Stomach (tissue), 9 donors: ENCODE data around the gene ALK. TPM values are rescaled to one million over a fixed set of nuclear protein-coding genes. Genes with fewer than 3 reads are reported as not detected.

ENCODE experiments used
- DNase-seq, 2 donors: peaks; one replicate each; pipeline versions ENCODE4 v3.0.0 to v3.0.0-alpha.2; 2013 to 2019
- H3K27ac ChIP-seq, 5 donors: fragments of 200-600 bp in 4 of 5; sonication (generic) in 4 of 5; one replicate each; pipeline ENCODE4 v1.5.1; 2013 to 2019; ENCODE audit warnings: mild to moderate bottlenecking in 1 of 5, moderate library complexity in 1 of 5
- H3K27me3 ChIP-seq, 3 donors: fragments of 200-600 bp; sonication (generic); one replicate each; pipeline ENCODE4 v1.5.1; 2017 to 2019; ENCODE audit warnings: mixed run types in 1 of 3
- H3K36me3 ChIP-seq, 4 donors: fragments of 200-600 bp; sonication (generic); 1 replicate in 3 of 4; 2 replicates in 1 of 4; pipeline ENCODE4 v1.5.1; 2016 to 2019
- H3K4me1 ChIP-seq, 4 donors: fragments of 200-600 bp; sonication (generic); one replicate each; pipeline ENCODE4 v1.5.1; 2016 to 2019
- H3K4me3 ChIP-seq, 4 donors: fragments of 200-600 bp; sonication (generic) in 3 of 4; one replicate each; pipeline ENCODE4 v1.5.1; 2016 to 2019; ENCODE audit warnings: mild to moderate bottlenecking in 1 of 4
- H3K9me3 ChIP-seq, 4 donors: fragments of 200-600 bp; sonication (generic); one replicate each; pipeline ENCODE4 v1.5.1; 2016 to 2019
- EP300 ChIP-seq: sonication (generic); formaldehyde crosslinking; IDR thresholded peaks from one replicate; pipeline ENCODE4 v1.6.1; 2017; ENCODE audit warnings: antibody characterized with exemption
- POLR2A ChIP-seq, 4 donors: fragments of 450-650 bp; IDR thresholded peaks; one replicate each; pipeline ENCODE4 v1.6.1; 2016; ENCODE audit warnings: antibody characterized with exemption in 4 of 4, control low read depth in 2 of 4, mild to moderate bottlenecking in 1 of 4, moderate library complexity in 1 of 4
- POLR2AphosphoS5 ChIP-seq, 3 donors: sonication (generic); formaldehyde crosslinking; IDR thresholded peaks; one replicate each; pipeline ENCODE4 v1.6.1; 2016; ENCODE audit warnings: antibody characterized with exemption in 3 of 3
- WGBS, 5 donors: extraction: QIAGEN DNeasy Blood & Tissue Kit in 3 of 5; methylation state at CpG; one replicate each; pipeline versions ENCODE4 v1.1.5 to v1.1.7; 2013 to 2018; 5-methylcytosine and 5-hydroxymethylcytosine counted together
- intact Hi-C: fragments of 100-400 bp; cut with DNase I; formaldehyde crosslinking; loops from one replicate; pipeline ENCODE4 v1.15.1; 2023; ENCODE audit warnings: low total_unique reads
- polyA plus RNA-seq, 3 donors: library from polyadenylated mRNA; stranded (reverse); fragments of 200-250 nt; gene quantifications; one replicate each; pipeline ENCODE4 v1.2.3, GENCODE V29; 2013
- total RNA-seq, 5 donors: library from RNA; depleted of rRNA; stranded (reverse); fragments of >200 nt; gene quantifications; one replicate each; pipeline versions ENCODE4 v1.1.0 to v1.2.3, GENCODE V29; 2014 to 2016
- TF ChIP-seq, protein P1 (sequence below), 7 experiments: fragments of 450-650 bp in 4 of 7; fragments of 200-600 bp in 3 of 7; sonication (generic) in 3 of 7; IDR thresholded peaks; one replicate each; pipeline ENCODE4 v1.5.1; 2016 to 2019; ENCODE audit warnings: antibody characterized with exemption in 7 of 7, control low read depth in 2 of 7, mild to moderate bottlenecking in 1 of 7
- donor health status: healthy with polysubstance abuse.
- donor health status: Bipolar disorder and iron deficiency.
- donor health status: healthy.

Gene ALK
- total and polyA plus RNA-seq, 8 donors: 0.13 to 0.92 TPM; not detected in 6

DNA sequence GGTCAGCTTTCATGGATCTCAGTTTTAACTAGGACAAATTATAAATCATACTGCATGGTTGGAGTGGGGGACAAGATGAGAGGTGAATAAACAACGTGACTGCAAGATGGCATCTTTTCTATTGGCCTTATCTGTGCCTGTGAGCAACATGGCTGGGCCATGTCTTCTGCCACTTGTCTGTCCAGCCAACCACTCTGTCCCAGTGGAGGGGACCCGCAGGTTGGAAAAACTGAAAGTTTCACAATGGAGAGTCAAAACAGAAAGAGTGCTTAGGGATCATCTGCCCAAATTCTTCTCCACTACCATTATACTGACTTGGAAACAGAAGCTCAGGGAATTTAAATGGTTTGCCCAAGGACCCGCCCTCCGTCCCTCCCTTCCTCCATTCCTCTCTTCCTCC, 104.1 kb downstream of the ALK start:
- DNase-seq: no peak
- no peaks in the 10 kb centered on the region for H3K9me3 ChIP-seq
- no peak overlapping the region for H3K4me3 ChIP-seq
- no peaks in the 10 kb centered on the region for H3K36me3 ChIP-seq
- H3K4me1 ChIP-seq: peaks cover 0 to 16% (median 0%) of the 10 kb centered on the region in 4 donors
- TF ChIP-seq EP300 (no peak), POLR2AphosphoS5 (IDR thresholded peaks at IDR 0.05) (no peak), POLR2A (IDR thresholded peaks at IDR 0.05) (no peak)
- TF ChIP-seq, protein P1, sequence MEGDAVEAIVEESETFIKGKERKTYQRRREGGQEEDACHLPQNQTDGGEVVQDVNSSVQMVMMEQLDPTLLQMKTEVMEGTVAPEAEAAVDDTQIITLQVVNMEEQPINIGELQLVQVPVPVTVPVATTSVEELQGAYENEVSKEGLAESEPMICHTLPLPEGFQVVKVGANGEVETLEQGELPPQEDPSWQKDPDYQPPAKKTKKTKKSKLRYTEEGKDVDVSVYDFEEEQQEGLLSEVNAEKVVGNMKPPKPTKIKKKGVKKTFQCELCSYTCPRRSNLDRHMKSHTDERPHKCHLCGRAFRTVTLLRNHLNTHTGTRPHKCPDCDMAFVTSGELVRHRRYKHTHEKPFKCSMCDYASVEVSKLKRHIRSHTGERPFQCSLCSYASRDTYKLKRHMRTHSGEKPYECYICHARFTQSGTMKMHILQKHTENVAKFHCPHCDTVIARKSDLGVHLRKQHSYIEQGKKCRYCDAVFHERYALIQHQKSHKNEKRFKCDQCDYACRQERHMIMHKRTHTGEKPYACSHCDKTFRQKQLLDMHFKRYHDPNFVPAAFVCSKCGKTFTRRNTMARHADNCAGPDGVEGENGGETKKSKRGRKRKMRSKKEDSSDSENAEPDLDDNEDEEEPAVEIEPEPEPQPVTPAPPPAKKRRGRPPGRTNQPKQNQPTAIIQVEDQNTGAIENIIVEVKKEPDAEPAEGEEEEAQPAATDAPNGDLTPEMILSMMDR (IDR thresholded peaks at IDR 0.05): no peak
- H3K27me3 ChIP-seq: no peaks in the 10 kb centered on the region
- 71 to 88% (median 78%) methylated on average over 4 of the region's 4 CpGs for WGBS, 5 donors
- intact Hi-C loops: no loop called here
- H3K27ac ChIP-seq: peak overlapping the region in 4 of 5 donors; percentile 10 to 57 (median 34)

GRCh38 chr2:29816651-29817050, 104.7 kb downstream of the ALK start:
- Histone ChIP-seq H3K27me3 (no peaks in the 10 kb centered on the region), H3K9me3 (no peaks in the 10 kb centered on the region), H3K4me1 (peaks cover 0 to 16% (median 0%) of the 10 kb centered on the region in 4 donors), H3K36me3 (no peaks in the 10 kb centered on the region), H3K4me3 (no peak overlapping the region), H3K27ac (no peak overlapping the region)
- TF ChIP-seq, protein P1 (IDR thresholded peaks at IDR 0.05): no peak
- TF ChIP-seq EP300: no peak
- intact Hi-C loops: no loop called here
- 46 to 74% (median 69%) methylated on average over 4 of the region's 4 CpGs for WGBS, 5 donors
- no peak for DNase-seq

DNA sequence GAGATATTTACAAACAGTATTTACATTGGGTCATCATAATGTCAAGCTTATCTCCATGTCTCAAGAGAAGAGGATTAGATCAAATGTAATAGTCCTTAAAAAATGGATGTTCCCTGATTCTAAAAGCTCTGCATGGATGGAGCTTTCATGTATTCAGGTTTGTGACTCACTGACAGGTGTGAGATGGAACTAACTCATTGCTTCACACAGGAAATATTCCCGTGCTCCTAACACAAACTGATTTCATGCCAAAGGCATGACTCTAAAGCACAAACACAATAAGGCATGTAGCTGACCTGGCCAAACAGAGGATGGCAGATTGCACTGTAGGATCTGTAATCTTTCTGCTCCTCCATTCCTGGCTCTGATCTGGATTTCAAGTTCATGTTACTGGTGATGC, 110.0 kb downstream of the ALK start:
- no peaks in the 10 kb centered on the region for H3K9me3 ChIP-seq
- no peak for DNase-seq
- TF ChIP-seq, protein P1 (IDR thresholded peaks at IDR 0.05): no peak
- TF ChIP-seq POLR2AphosphoS5 (IDR thresholded peaks at IDR 0.05) (no peak), EP300 (no peak), POLR2A (IDR thresholded peaks at IDR 0.05) (no peak)
- no peak overlapping the region for H3K4me3 ChIP-seq
- intact Hi-C loops: no loop called here
- 11 to 46% (median 21%) methylated on average over 1 of the region's 1 CpG for WGBS, 5 donors
- no peaks in the 10 kb centered on the region for H3K27me3 ChIP-seq
- peaks cover 0 to 10% (median 0%) of the 10 kb centered on the region in 4 donors for H3K4me1 ChIP-seq
- no peak overlapping the region for H3K27ac ChIP-seq
- no peaks in the 10 kb centered on the region for H3K36me3 ChIP-seq

GRCh38 chr2:29810956-29811355, 110.4 kb downstream of the ALK start:
- H3K4me3 ChIP-seq: no peak overlapping the region
- intact Hi-C loops: no loop called here
- H3K4me1 ChIP-seq: peaks cover 0 to 6% (median 0%) of the 10 kb centered on the region in 4 donors
- WGBS, 5 donors: 24 to 44% (median 39%) methylated on average over 4 to 5 of the region's 5 CpGs
- no peaks in the 10 kb centered on the region for H3K27me3 ChIP-seq
- no peaks in the 10 kb centered on the region for H3K9me3 ChIP-seq
- no peak for DNase-seq
- no peak for TF ChIP-seq POLR2AphosphoS5 (IDR thresholded peaks at IDR 0.05)
- no peak for TF ChIP-seq POLR2A (IDR thresholded peaks at IDR 0.05)
- TF ChIP-seq EP300: no peak
- TF ChIP-seq, protein P1 (IDR thresholded peaks at IDR 0.05): no peak
- H3K36me3 ChIP-seq: no peaks in the 10 kb centered on the region
- no peak overlapping the region for H3K27ac ChIP-seq
